Lung (tissue), 12 donors: Measurements from ENCODE around the gene PRSS21. TPM values are rescaled to one million over a fixed set of nuclear protein-coding genes. Genes with fewer than 3 reads are reported as not detected.

Experiments used
- ATAC-seq: fragments of 200-7000 bp; cut with Tn5 transposase; one replicate; pipeline ENCODE4 v1.9.1; 2020; ENCODE audit warnings: moderate number of reproducible peaks; ENCODE audit not compliant: insufficient read depth, low FRiP score
- DNase-seq, 3 donors: peaks; one replicate each; pipeline ENCODE4 v3.0.0-alpha.2; 2013 to 2017
- H3K27ac ChIP-seq, 2 donors: one replicate each; pipeline ENCODE4 v1.5.1; 2013; ENCODE audit warnings: mild to moderate bottlenecking in 2 of 2, moderate library complexity in 2 of 2, control low read depth in 1 of 2, inconsistent platforms in 1 of 2, low read depth in 1 of 2, low read length in 1 of 2
- H3K27me3 ChIP-seq, 3 donors: one replicate each; pipeline ENCODE4 v1.5.1; 2013; ENCODE audit warnings: low read length in 2 of 3; ENCODE audit not compliant: control insufficient read depth in 3 of 3, insufficient read depth in 3 of 3
- H3K36me3 ChIP-seq, 4 donors: one replicate each; pipeline ENCODE4 v1.5.1; 2013; ENCODE audit warnings: low read length in 4 of 4, mild to moderate bottlenecking in 1 of 4, moderate library complexity in 1 of 4; ENCODE audit not compliant: control insufficient read depth in 4 of 4, insufficient read depth in 4 of 4
- H3K4me1 ChIP-seq, 5 donors: one replicate each; pipeline ENCODE4 v1.5.1; 2013; ENCODE audit warnings: low read length in 5 of 5, mild to moderate bottlenecking in 2 of 5, moderate library complexity in 1 of 5; ENCODE audit not compliant: control insufficient read depth in 5 of 5, insufficient read depth in 5 of 5
- H3K4me3 ChIP-seq: one replicate; pipeline ENCODE4 v1.5.1; 2013; ENCODE audit warnings: mild to moderate bottlenecking, control low read depth, moderate library complexity
- H3K9ac ChIP-seq, 2 donors: one replicate each; pipeline ENCODE4 v1.5.1; 2013; ENCODE audit warnings: low read length in 2 of 2, control low read depth in 1 of 2; ENCODE audit not compliant: insufficient read depth in 1 of 2
- H3K9me3 ChIP-seq, 4 donors: one replicate each; pipeline ENCODE4 v1.5.1; 2013; ENCODE audit warnings: low read length in 3 of 4, mild to moderate bottlenecking in 1 of 4, moderate library complexity in 1 of 4; ENCODE audit not compliant: control insufficient read depth in 4 of 4, insufficient read depth in 3 of 4
- CTCF ChIP-seq: IDR thresholded peaks from 2 replicates; pipeline ENCODE4 v1.5.1; 2012; ENCODE audit warnings: mild to moderate bottlenecking; ENCODE audit errors: control extremely low read depth, extremely low read depth
- WGBS, 2 donors: extraction: QIAGEN DNeasy Blood & Tissue Kit; methylation state at CpG; one replicate each; pipeline ENCODE4 v1.1.7; 2013; 5-methylcytosine and 5-hydroxymethylcytosine counted together
- polyA plus RNA-seq, 2 donors: library from polyadenylated mRNA; stranded (reverse); fragments of 200-250 nt; gene quantifications; one replicate each; pipeline ENCODE4 v1.2.1, GENCODE V29; 2013
- total RNA-seq, 2 donors: library from RNA; depleted of rRNA in 1 of 2; stranded (reverse); fragments of >200 nt in 1 of 2; gene quantifications; one replicate each; pipeline ENCODE4 v1.2.1, GENCODE V29; 2014 to 2021
- donor health status: control.
- donor health status: control.
- donor health status: Bipolar disorder and iron deficiency.
- donor health status: healthy.
- donor health status: DM: yes; HTN: yes; CAD: no.

PRSS21 gene
- total and polyA plus RNA-seq, 4 donors = 0.77 to 7.9 (median 4.2) TPM; not detected in 1

- no peaks in the 10 kb centered on the region for H3K4me1 ChIP-seq
- ATAC-seq = peak; percentile 84
- no peaks in the 10 kb centered on the region for H3K36me3 ChIP-seq
- 14 to 17% methylated on average over 21 to 23 of the region's 23 CpGs for WGBS, 2 donors
- H3K9ac ChIP-seq = peak overlapping the region in 1 of 2 donors; percentile 11
- H3K4me3 ChIP-seq = peak overlapping the region; percentile 45
- no peak for TF ChIP-seq CTCF
- DNase-seq = peak; percentile 58 to 85 (median 78)
- peak overlapping the region in 1 of 2 donors; percentile 68 for H3K27ac ChIP-seq
- H3K27me3 ChIP-seq = peaks cover 0 to 7% (median 5%) of the 10 kb centered on the region in 3 donors
- H3K9me3 ChIP-seq = peaks cover 0 to 14% (median 0%) of the 10 kb centered on the region in 4 donors
Measured at GRCh38 chr16:2858245-2859025, 41.4 kb downstream of the PRSS21 start.

- Histone ChIP-seq H3K9me3 (peaks cover 0 to 12% (median 0%) of the 10 kb centered on the region in 4 donors), H3K27ac (no peak overlapping the region), H3K36me3 (no peaks in the 10 kb centered on the region), H3K27me3 (peaks cover 0 to 13% (median 9%) of the 10 kb centered on the region in 3 donors), H3K9ac (no peak overlapping the region), H3K4me3 (no peak overlapping the region), H3K4me1 (no peaks in the 10 kb centered on the region)
- WGBS, 2 donors = 79 to 87% methylated on average over 9 to 10 of the region's 10 CpGs
- ATAC-seq (no peak), DNase-seq (no peak)
- no peak for TF ChIP-seq CTCF
Measured at GRCh38 chr16:2859686-2860265, 42.7 kb downstream of the PRSS21 start.

GRCh38 chr16:2860826-2861567, 44.0 kb downstream of the PRSS21 start:
- WGBS, 2 donors = 75 to 76% methylated on average over 8 of the region's 8 CpGs
- no peak for TF ChIP-seq CTCF
- DNase-seq (peak in 1 of 3 donors; percentile 21), ATAC-seq (no peak)
- no peaks in the 10 kb centered on the region for H3K4me1 ChIP-seq
- no peak overlapping the region for H3K27ac ChIP-seq
- H3K36me3 ChIP-seq = no peaks in the 10 kb centered on the region
- no peak overlapping the region for H3K9ac ChIP-seq
- H3K4me3 ChIP-seq = no peak overlapping the region
- H3K27me3 ChIP-seq = peaks cover 0 to 19% (median 18%) of the 10 kb centered on the region in 3 donors
- peaks cover 0 to 12% (median 0%) of the 10 kb centered on the region in 4 donors for H3K9me3 ChIP-seq
